HepG2 (cell line): ENCODE measurements around the gene RIN3. TPM values are rescaled to one million over a fixed set of nuclear protein-coding genes. Genes with fewer than 3 reads are reported as not detected.

Experiments
- ATAC-seq: fragments of 200-7000 bp; cut with Tn5 transposase; 3 replicates; pipeline ENCODE4 v1.9.1; 2020; ENCODE audit warnings: mild to moderate bottlenecking, moderate library complexity
- BruUV-seq: library from RNA; stranded (reverse); fragments of 400-500 nt; replicated peaks from 2 replicates; lab custom pipeline; 2021; lab: Mats Ljungman, UMichigan
- CTCF ChIA-PET: fragments of 300-600 bp; formaldehyde crosslinking; extraction: SDS; loops from one replicate; lab custom pipeline; 2021; ENCODE audit warnings: low total read pairs, inconsistent platforms, low intra/inter-chr PET ratio; lab: Yijun Ruan, JAX
- POLR2A ChIA-PET: fragments of 350-600 bp; sonication (Branson Sonifier 250); formaldehyde crosslinking; loops from one replicate; lab custom pipeline; 2020; ENCODE audit warnings: antibody characterized with exemption, inconsistent platforms; lab: Yijun Ruan, JAX
- DNase-seq: peaks from one replicate; pipeline ENCODE4 v3.0.0-alpha.2; 2015; ENCODE audit warnings: low spot score
- FAIRE-seq: peaks from 3 replicates; lab custom pipeline; 2011; peaks lifted over from hg19 to GRCh38; lab: Jason Lieb, UNC
- H2AFZ ChIP-seq: one replicate; pipeline ENCODE4 v1.6.1; 2011; ENCODE audit warnings: low read length, inconsistent platforms
- H3K27ac ChIP-seq: fragments of 300-600 bp; 3 replicates; pipeline ENCODE4 v1.8.0; 2011; ENCODE audit warnings: mixed run types, mild to moderate bottlenecking, mixed read lengths, low read length, inconsistent platforms; ENCODE audit not compliant: insufficient read depth; ENCODE audit errors: extremely low read length
- H3K27me3 ChIP-seq, 2 experiments: fragments of 200-600 bp in 1 of 2; 2 replicates in 1 of 2; 3 replicates in 1 of 2; pipeline versions ENCODE4 v1.6.0 to v1.8.0; 2011; ENCODE audit warnings: low read length in 2 of 2, mild to moderate bottlenecking in 2 of 2, moderate library complexity in 2 of 2, inconsistent platforms in 1 of 2; ENCODE audit not compliant: insufficient read depth in 2 of 2, control insufficient read depth in 1 of 2
- H3K36me3 ChIP-seq, 2 experiments: fragments of 200-600 bp in 1 of 2; replicated peaks in 1 of 2; 2 replicates in 1 of 2; 3 replicates in 1 of 2; pipeline versions ENCODE4 v1.5.1 to v1.8.0; 2011; ENCODE audit warnings: low read length in 2 of 2, inconsistent platforms in 1 of 2; ENCODE audit not compliant: insufficient read depth in 2 of 2, control insufficient read depth in 1 of 2
- H3K4me1 ChIP-seq: 2 replicates; pipeline ENCODE4 v1.5.1; 2012; ENCODE audit warnings: low read length, inconsistent platforms; ENCODE audit not compliant: insufficient read depth
- H3K4me2 ChIP-seq: 2 replicates; pipeline ENCODE4 v1.6.0; 2011; ENCODE audit warnings: low read depth, low read length, inconsistent platforms
- H3K4me3 ChIP-seq, 3 experiments: fragments of 200-600 bp in 1 of 3; sonication (generic), shearing (Covaris generic) in 1 of 3; replicated peaks in 1 of 3; 2 replicates each; pipeline ENCODE4 v1.5.1; 2011 to 2016; ENCODE audit warnings: low read length in 3 of 3, inconsistent platforms in 2 of 3, low read depth in 2 of 3, mild to moderate bottlenecking in 2 of 3, control low read depth in 1 of 3, mixed read lengths in 1 of 3; ENCODE audit not compliant: insufficient read depth in 1 of 3
- H3K79me2 ChIP-seq: one replicate; pipeline ENCODE4 v1.6.1; 2011; ENCODE audit warnings: low read length, inconsistent platforms; ENCODE audit not compliant: insufficient read depth
- H3K9ac ChIP-seq: 2 replicates; pipeline ENCODE4 v1.6.0; 2011; ENCODE audit warnings: mild to moderate bottlenecking, low read depth, low read length, inconsistent platforms; ENCODE audit not compliant: insufficient read depth
- H3K9me3 ChIP-seq: 2 replicates; pipeline ENCODE4 v1.5.1; 2012; ENCODE audit warnings: mild to moderate bottlenecking, low read length
- H4K20me1 ChIP-seq: 2 replicates; pipeline ENCODE4 v1.6.0; 2011; ENCODE audit warnings: inconsistent platforms, mild to moderate bottlenecking, low read length, moderate library complexity; ENCODE audit not compliant: insufficient read depth
- GZF1 ChIP-seq: sonication (generic); formaldehyde crosslinking; IDR thresholded peaks from 2 replicates; pipeline ENCODE4 v1.5.1; 2020; ENCODE audit warnings: mild to moderate bottlenecking, missing genetic modification reagents
- HNF4G ChIP-seq, 2 experiments: sonication (generic) in 1 of 2; formaldehyde crosslinking in 1 of 2; IDR thresholded peaks; 2 replicates each; pipeline versions ENCODE4 v1.4.0 to v1.6.1; 2011 to 2020; ENCODE audit warnings: borderline replicate concordance in 2 of 2, low read depth in 2 of 2, mild to moderate bottlenecking in 2 of 2, low read length in 1 of 2, missing genetic modification reagents in 1 of 2, moderate library complexity in 1 of 2
- MAF1 ChIP-seq: sonication (generic); formaldehyde crosslinking; IDR thresholded peaks from 2 replicates; pipeline ENCODE4 v1.5.0; 2020; ENCODE audit warnings: missing genetic modification reagents, borderline replicate concordance
- MIER3 ChIP-seq: IDR thresholded peaks from 2 replicates; pipeline ENCODE4 v1.6.1; 2016; ENCODE audit warnings: missing compliant biosample characterization, borderline replicate concordance
- MYNN ChIP-seq: sonication (generic); formaldehyde crosslinking; IDR thresholded peaks from 2 replicates; pipeline ENCODE4 v1.4.0; 2020; ENCODE audit warnings: mild to moderate bottlenecking, low read depth, missing genetic modification reagents
- NFIC ChIP-seq: IDR thresholded peaks from 2 replicates; pipeline ENCODE4 v1.6.1; 2012; ENCODE audit warnings: mild to moderate bottlenecking, low read length, inconsistent platforms
- SALL2 ChIP-seq: sonication (generic); formaldehyde crosslinking; IDR thresholded peaks from 2 replicates; pipeline ENCODE4 v1.8.1; 2023; ENCODE audit warnings: mild to moderate bottlenecking, missing genetic modification reagents, inconsistent platforms
- TCF7L2 ChIP-seq: IDR thresholded peaks from 2 replicates; pipeline ENCODE4 v1.6.1; 2011; ENCODE audit warnings: mild to moderate bottlenecking, low read depth, low read length, moderate library complexity
- U2AF1 ChIP-seq: fragments of 200-400 bp; formaldehyde crosslinking; optimal IDR thresholded peaks from 2 replicates; pipeline ENCODE3; 2017; ENCODE audit warnings: mild to moderate bottlenecking, low read depth, low read length
- YY1 ChIP-seq: IDR thresholded peaks from 2 replicates; pipeline ENCODE4 v1.6.1; 2011; ENCODE audit warnings: low read length, low read depth, moderate library complexity, mild to moderate bottlenecking; ENCODE audit not compliant: insufficient read depth, insufficient replicate concordance
- ZNF546 ChIP-seq: sonication (generic); formaldehyde crosslinking; conservative IDR thresholded peaks from 2 replicates; pipeline ENCODE4 v1.8.1; 2023; ENCODE audit warnings: mild to moderate bottlenecking, missing genetic modification reagents
- ZNF746 ChIP-seq: sonication (generic); formaldehyde crosslinking; IDR thresholded peaks from 2 replicates; pipeline ENCODE4 v1.8.0; 2022; ENCODE audit warnings: mild to moderate bottlenecking, missing genetic modification reagents
- WGBS: methylation state at CpG from one replicate; pipeline ENCODE4 v1.1.6; 2017; ENCODE audit warnings: low lambda C conversion rate; 5-methylcytosine and 5-hydroxymethylcytosine counted together
- in situ Hi-C: cut with HindIII; loops from 2 replicates; pipeline ENCODE4 v1.10.0; 2017; ENCODE audit warnings: low pct_unique_long_range_greater_than_20kb; ENCODE audit not compliant: extremely low pct_ligation_motif_present
- intact Hi-C: fragments of 100-400 bp; cut with micrococcal nuclease; formaldehyde crosslinking; loops from one replicate; pipeline ENCODE4 v1.10.0; 2022; ENCODE audit not compliant: unreplicated experiment
- polyA plus RNA-seq, 8 experiments: library from polyadenylated mRNA; depleted of rRNA in 3 of 8; stranded (reverse) in 7 of 8; unstranded in 1 of 8; fragments of >200 nt; fragmentation: Illumina TruSeq in 4 of 8; extraction: Trizol in 4 of 8; gene quantifications; 2 replicates each; pipeline versions ENCODE4 v1.2.1 to v1.2.3, GENCODE V29; 2011 to 2016; ENCODE audit warnings: low read depth in 4 of 8, missing spikeins in 1 of 8, mixed read lengths in 1 of 8; ENCODE audit not compliant: insufficient read depth in 1 of 8
- total RNA-seq, 5 experiments: library from RNA; depleted of rRNA; stranded (reverse); fragments of >200 nt; fragmentation: Illumina TruSeq; extraction: Trizol; gene quantifications; 2 replicates each; pipeline ENCODE4 v1.2.3, GENCODE V29; 2016; ENCODE audit warnings: low read depth in 1 of 5
- TF ChIP-seq, protein P1 (sequence below): IDR thresholded peaks from 2 replicates; pipeline ENCODE4 v1.6.1; 2012; ENCODE audit warnings: low read depth, low read length, improper control_type of control experiment
- TF ChIP-seq, protein P2 (sequence below): IDR thresholded peaks from 2 replicates; pipeline ENCODE4 v1.6.1; 2016; ENCODE audit warnings: low read depth, borderline replicate concordance
- TF ChIP-seq, protein P3 (sequence below): sonication (generic); formaldehyde crosslinking; IDR thresholded peaks from 2 replicates; pipeline ENCODE4 v1.4.0; 2020; ENCODE audit warnings: low read depth, mild to moderate bottlenecking, missing genetic modification reagents

The RIN3 gene
- total and polyA plus RNA-seq, 2 of the 13 experiments (the other 11 are each of a cell fraction or from before 2014, with no cell fraction given), result 2.3 to 3.6 TPM

DNA sequence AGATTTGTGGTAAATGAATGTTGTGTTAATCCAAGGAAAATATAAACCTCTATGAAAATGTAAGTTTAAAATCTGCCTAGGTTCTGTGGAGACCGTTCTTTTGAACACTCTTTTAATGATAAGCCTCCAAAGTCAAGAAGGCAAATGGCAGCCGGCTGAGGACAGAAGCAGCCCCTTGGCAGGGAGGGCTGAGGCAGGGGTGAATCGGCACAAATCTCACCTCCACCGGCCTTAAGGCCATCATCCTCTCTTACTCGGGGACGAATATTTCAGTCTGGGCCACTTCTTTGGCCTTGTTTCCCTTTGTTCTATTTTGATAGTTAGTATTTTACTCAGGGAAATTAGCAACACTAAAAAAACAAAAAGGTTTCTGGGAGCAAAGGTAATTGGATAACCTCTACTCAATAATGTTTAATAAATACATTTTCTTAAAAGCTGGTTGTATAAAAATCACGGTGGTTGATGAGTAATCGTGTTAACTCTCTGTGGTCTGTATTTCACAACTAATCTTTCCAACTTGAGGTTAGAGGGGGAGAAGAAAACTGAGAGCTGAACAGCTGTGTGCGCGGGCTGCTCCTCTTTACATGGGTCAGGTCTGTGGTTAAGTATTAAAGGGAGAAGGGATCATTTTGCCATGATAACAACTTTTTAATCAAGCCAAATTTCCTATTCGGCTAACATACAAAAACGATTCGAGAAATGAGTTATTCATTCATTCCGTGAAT is 216.2 kb downstream of the RIN3 start:
- Histone ChIP-seq H3K4me2 (no peak overlapping the region), H3K79me2 (peaks cover 2% of the 10 kb centered on the region), H3K4me1 (peaks cover 24% of the 10 kb centered on the region), H4K20me1 (no peaks in the 10 kb centered on the region), H3K9me3 (no peaks in the 10 kb centered on the region), H3K27ac (no peak overlapping the region), H3K36me3 (peaks cover 4 to 13% of the 10 kb centered on the region in 2 experiments; a peak in 3 of 5 replicates), H2AFZ (no peak overlapping the region), H3K9ac (no peak overlapping the region), H3K27me3 (no peaks in the 10 kb centered on the region), H3K4me3 (no peak overlapping the region)
- ChIA-PET POLR2A (no interaction called here), CTCF (no interaction called here)
- 93% methylated on average over 14 of the region's 14 CpGs for whole genome bisulfite sequencing
- in situ Hi-C loops (no loop called here), intact Hi-C loops (no loop called here)
- no peak for DNase-seq
- no peak for ATAC-seq
- BruUV-seq, result no TSS peak
- TF ChIP-seq SALL2 (CRISPR knock-in tag), result no peak
- TF ChIP-seq, protein P1, sequence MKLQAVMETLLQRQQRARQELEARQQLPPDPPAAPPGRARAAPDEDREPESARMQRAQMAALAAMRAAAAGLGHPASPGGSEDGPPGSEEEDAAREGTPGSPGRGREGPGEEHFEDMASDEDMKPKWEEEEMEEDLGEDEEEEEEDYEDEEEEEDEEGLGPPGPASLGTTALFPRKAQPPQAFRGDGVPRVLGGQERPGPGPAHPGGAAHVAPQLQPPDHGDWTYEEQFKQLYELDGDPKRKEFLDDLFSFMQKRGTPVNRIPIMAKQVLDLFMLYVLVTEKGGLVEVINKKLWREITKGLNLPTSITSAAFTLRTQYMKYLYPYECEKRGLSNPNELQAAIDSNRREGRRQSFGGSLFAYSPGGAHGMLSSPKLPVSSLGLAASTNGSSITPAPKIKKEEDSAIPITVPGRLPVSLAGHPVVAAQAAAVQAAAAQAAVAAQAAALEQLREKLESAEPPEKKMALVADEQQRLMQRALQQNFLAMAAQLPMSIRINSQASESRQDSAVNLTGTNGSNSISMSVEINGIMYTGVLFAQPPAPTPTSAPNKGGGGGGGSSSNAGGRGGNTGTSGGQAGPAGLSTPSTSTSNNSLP, result no peak
- no peak for TF ChIP-seq MYNN (CRISPR knock-in tag)
- no peak for TF ChIP-seq ZNF746 (CRISPR knock-in tag)
- no peak for FAIRE-seq

DNA sequence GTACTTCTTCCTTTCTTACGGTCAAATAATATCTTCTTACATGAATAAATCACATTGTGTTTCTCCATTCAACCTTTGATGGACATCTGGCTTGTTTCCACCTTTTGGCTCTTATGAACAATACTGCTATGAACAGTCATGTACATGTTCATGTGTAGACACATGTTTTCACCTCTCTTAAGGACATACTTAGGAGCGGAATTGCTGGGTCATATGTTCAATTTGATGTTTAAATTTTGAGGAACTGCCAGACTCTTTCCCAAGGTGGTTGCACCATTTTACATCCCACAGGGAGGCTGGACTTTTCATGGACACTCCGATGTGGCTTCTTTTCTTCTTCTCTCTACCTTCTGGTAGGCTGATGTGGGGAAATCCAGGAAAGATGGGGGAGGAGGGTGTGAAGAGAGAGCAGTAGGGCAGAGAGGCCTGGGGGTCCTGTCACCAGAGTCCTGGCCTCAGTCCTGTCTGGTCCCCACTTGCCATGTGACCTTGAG is 218.1 kb downstream of the RIN3 start:
- in situ Hi-C loops, result no loop called here
- Histone ChIP-seq H3K79me2 (peaks cover 2% of the 10 kb centered on the region), H3K4me2 (no peak overlapping the region), H3K4me1 (peaks cover 7% of the 10 kb centered on the region), H3K9ac (no peak overlapping the region), H3K9me3 (no peaks in the 10 kb centered on the region), H3K4me3 (no peak overlapping the region), H3K27me3 (no peaks in the 10 kb centered on the region), H4K20me1 (no peaks in the 10 kb centered on the region), H3K36me3 (peaks cover 4 to 13% of the 10 kb centered on the region in 2 experiments; a peak in 3 of 5 replicates), H2AFZ (no peak overlapping the region), H3K27ac (no peak overlapping the region)
- POLR2A ChIA-PET, result no interaction called here
- 97% methylated on average over 3 of the region's 3 CpGs for WGBS
- ATAC-seq (no peak), FAIRE-seq (no peak), DNase-seq (no peak)
- TF ChIP-seq, protein P2, sequence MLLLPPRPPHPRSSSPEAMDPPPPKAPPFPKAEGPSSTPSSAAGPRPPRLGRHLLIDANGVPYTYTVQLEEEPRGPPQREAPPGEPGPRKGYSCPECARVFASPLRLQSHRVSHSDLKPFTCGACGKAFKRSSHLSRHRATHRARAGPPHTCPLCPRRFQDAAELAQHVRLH (CRISPR knock-in tag), result no peak
- TF ChIP-seq NFIC (no peak), U2AF1 (no peak), TCF7L2 (no peak), ZNF546 (no peak), HNF4G (IDR thresholded peaks at IDR 0.05; ENCODE audit: borderline replicate concordance, low read depth, low read length) (no peak), HNF4G (CRISPR knock-in tag; IDR thresholded peaks at IDR 0.05; ENCODE audit: borderline replicate concordance, low read depth) (no peak), MIER3 (no peak), YY1 (no peak), MAF1 (CRISPR knock-in tag) (no peak), GZF1 (no peak)
- TF ChIP-seq, protein P3, sequence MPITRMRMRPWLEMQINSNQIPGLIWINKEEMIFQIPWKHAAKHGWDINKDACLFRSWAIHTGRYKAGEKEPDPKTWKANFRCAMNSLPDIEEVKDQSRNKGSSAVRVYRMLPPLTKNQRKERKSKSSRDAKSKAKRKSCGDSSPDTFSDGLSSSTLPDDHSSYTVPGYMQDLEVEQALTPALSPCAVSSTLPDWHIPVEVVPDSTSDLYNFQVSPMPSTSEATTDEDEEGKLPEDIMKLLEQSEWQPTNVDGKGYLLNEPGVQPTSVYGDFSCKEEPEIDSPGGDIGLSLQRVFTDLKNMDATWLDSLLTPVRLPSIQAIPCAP, result no peak
- no TSS peak for BruUV-seq
- intact Hi-C loops, result no loop called here
- CTCF ChIA-PET, result no interaction called here
